ENCODE results near the gene B4GALT2.

Gene B4GALT2

GRCh38 chr1:43987159-43987902, 8.3 kb downstream of the B4GALT2 start:
- no peak for DNase-seq

DNA sequence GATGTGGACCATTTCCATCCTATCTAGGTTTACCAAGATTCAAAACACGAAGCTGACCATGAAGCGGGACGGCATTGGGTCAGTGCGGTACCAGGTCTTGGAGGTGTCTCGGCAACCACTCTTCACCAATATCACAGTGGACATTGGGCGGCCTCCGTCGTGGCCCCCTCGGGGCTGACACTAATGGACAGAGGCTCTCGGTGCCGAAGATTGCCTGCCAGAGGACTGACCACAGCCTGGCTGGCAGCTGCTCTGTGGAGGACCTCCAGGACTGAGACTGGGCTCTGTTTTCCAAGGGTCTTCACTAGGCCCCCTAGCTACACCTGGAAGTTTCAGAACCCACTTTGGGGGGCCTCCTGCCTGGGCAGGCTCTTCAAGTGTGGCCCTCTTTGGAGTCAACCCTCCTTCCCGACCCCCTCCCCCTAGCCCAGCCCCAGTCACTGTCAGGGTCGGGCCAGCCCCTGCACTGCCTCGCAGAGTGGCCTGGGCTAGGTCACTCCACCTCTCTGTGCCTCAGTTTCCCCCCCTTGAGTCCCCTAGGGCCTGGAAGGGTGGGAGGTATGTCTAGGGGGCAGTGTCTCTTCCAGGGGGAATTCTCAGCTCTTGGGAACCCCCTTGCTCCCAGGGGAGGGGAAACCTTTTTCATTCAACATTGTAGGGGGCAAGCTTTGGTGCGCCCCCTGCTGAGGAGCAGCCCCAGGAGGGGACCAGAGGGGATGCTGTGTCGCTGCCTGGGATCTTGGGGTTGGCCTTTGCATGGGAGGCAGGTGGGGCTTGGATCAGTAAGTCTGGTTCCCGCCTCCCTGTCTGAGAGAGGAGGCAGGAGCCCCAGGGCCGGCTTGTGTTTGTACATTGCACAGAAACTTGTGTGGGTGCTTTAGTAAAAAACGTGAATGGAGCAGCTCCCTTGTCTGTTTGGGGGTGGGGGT, 11.5 kb downstream of the B4GALT2 start:
- no peak for DNase-seq

DNA sequence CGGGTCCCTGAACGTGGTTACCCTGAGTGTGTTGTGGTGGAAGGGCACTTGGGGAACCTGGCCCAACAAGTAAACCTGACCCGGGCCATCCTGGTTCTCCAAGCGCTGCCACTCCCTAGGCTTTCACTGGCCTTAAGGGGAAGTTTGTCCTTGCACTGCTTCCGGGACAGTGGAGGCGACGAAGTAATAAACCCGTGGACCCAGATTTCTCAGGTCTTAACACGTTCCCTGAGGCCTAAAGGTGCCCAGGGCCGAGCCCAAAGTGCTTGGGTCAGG, 12.1 kb downstream of the B4GALT2 start:
- DNase-seq = no peak

- DNase-seq = peak; percentile 83
These were observed 12.6 kb downstream of the B4GALT2 start, which contains the start of gene CCDC24 for GRCh38 chr1:43991476-43992231. TSS of gene CCDC24 (plus strand) at chr1:43991599. CDS start at chr1:43991879, 280 bp downstream.

- no peak for DNase-seq
These were observed 13.4 kb downstream of the B4GALT2 start for GRCh38 chr1:43992232-43992995.

DNA sequence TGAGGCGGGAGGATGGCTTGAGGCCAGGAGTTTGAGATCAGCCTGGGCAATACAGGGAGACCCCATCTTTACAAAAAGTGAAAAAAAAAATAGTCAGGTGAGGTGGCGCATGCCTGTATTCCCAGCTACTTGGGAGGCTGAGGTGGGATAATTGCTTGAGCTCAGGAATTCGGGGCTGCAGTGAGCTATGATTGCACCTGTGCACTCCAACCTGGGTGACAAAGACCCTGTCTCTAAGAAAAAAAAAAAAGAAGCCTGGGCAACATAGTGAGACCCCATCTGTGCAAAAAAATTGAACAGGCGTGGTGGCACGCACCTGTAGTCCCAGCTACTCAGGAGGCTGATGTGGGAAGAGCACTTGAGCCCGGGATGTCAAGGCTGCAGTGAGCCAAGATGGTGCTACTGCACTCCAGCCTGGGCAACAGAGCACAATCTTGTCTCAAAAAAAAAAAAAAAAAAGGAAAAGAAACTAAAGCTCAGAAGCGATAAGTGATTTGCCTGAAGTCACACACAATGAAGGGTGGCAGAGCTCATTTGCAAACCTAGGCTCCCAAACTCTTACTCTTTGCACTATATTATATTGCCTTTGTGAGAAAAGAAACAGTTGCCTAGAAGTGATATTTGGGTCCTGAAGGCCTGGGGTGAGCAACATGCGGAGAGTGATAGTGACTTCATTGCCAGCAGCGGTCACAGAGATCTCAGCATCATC, 14.3 kb downstream of the B4GALT2 start:
- DNase-seq = no peak

- DNase-seq = no peak
These were observed 15.1 kb downstream of the B4GALT2 start for GRCh38 chr1:43994071-43994470.

DNA sequence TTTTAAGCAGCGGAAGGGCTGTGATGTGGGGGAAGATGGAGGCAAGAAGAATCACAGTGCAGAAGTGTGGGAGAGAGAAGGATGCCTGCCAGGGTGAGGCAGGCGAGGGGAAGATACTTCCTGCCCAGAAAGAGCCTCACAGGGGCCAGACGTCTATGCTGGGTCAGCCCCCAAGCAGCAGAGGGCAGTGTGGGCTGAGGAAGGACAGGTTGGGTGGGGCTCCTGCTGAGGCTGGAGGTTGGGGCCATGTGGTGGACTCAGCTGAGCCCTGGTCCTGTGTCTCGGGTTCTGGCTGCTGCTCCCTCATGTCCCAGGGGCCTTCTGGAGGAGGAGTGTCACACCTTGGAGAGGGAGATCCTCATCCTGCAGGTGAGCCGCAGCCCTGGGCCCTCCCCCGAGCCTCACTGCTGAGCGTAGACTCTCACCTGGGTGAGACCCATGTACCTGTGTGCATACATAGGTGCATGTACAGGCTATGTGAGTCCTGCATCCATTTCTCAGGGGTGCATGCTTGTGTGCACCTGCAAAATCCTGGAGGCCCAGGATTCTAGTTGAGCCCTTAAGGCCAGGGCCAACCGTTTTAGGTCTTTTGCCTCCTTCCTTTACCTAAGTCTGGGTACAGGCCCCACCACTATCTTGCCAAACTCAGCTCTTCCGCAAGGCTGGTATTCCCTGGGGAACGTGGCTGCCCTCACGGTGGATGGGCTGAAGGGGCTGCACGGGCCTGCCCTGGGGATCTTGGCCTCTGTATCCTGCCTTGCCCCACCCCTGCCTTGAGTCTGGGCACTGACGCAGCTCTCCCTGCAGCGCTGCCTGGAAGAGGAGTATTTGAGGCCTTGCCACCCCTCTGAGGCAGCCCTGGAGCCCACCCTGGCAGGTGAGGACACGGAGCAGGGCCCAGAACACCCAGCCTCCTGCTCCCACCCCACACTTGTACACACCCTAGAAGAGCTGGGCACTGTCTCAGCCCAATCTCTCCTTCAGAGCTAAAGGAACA, 16.1 kb downstream of the B4GALT2 start:
- DNase-seq = no peak

DNA sequence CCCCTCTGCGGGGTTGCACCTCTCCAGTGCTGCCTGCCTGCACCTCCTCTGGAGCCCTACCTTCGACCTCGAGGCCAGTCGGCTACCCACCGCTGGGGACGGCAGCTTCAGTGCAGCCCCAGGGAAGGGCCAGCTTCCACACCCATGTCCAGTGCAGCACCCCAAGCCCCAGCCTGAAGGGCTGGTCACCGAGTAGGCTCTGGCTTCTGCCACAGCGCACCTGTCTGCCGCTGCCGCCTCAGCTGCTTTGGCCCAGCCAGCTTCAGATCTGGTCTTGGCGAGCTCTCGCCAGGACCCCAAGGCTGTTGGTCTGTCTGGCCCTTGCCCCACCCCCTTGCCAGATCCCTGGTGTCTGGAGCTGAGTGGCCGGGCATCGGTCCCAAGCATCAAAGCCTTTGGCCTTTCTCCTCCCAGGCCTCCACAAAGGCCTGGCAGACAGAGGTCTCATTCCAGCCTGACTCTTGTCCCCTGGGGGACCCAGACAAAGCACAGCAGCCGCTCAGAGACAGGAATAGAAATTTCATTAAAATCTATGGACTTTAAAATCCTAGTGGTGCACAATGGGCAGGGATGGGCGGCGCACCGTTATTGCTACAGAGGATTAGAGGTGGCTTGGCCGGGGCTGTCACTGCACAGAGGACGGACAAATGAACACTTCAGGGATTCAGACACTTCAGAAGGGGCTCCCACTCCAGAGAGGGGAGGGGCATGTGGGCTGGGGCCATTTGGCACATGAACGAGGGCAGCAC, 17.1 kb downstream of the B4GALT2 start:
- no peak for DNase-seq

GRCh38 chr1:43996733-43997115, 17.7 kb downstream of the B4GALT2 start:
- no peak for DNase-seq

GRCh38 chr1:43997295-43997999, 18.4 kb downstream of the B4GALT2 start:
- no peak for DNase-seq

- DNase-seq = no peak
These were observed 19.0 kb downstream of the B4GALT2 start for GRCh38 chr1:43998000-43998378.

GRCh38 chr1:43999455-43999854, 20.4 kb downstream of the B4GALT2 start:
- no peak for DNase-seq

- DNase-seq = no peak
These were observed 21.2 kb downstream of the B4GALT2 start for GRCh38 chr1:44000122-44000665.

DNA sequence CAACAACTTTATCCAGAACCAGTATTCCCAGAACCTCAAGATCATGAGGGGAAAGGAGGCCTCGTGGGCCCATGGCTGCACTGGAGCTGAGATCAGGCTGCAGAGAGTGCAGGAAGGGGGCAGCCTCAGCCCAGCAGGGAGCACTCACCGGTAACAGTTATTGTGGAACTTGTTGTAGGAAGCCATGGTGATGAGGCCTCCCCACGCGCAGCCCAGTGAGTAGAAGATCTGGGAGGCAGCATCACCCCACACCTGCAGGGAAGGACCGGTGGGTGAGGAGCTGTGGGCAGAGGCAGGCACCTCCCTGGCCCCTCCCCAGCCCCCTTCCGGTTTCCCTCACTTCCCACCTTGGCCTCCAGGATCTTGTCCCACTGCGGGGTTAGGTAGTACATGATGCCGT, 23.2 kb downstream of the B4GALT2 start:
- DNase-seq = no peak

- DNase-seq = no peak
These were observed 23.7 kb downstream of the B4GALT2 start for GRCh38 chr1:44002606-44003157.

DNA sequence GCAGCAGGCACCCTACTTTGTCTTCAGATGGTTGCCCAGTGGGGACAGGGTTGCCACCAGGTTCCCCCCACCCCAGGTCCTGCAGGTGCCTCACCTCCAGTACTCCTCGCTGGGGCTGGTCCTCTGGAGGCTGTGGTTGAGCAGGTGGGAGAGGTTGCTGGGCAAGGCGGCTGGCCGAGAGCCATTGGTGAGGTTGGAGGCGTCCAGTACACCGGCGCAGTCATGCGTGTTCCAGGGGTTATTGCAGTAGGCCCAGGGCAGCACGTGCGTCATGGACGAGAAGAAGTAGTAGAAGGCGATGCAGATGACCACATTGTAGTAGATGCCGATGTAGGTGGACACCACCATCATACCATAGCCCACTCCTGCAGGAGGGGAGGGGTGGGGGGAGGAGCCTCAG, 29.2 kb downstream of the B4GALT2 start:
- no peak for DNase-seq

GRCh38 chr1:44010935-44011471, 32.0 kb downstream of the B4GALT2 start:
- DNase-seq = no peak

Measured in activated CD4-positive, CD25-positive, alpha-beta regulatory T cell treated with anti-CD3 and anti-CD28 coated beads, Interleukin-2, amount 50 U/mL, for 72 hours (primary cell).